Activated CD8-positive, alpha-beta memory T cell treated with anti-CD3 and anti-CD28 coated beads, Interleukin-2, amount 50 U/mL, for 1 hour (primary cell): Measurements from ENCODE around the gene CCR3.

ENCODE experiments used
- DNase-seq: peaks from one replicate; pipeline ENCODE4 v3.0.0-alpha.2; 2020; ENCODE audit errors: extremely low read depth

CCR3 gene

DNA sequence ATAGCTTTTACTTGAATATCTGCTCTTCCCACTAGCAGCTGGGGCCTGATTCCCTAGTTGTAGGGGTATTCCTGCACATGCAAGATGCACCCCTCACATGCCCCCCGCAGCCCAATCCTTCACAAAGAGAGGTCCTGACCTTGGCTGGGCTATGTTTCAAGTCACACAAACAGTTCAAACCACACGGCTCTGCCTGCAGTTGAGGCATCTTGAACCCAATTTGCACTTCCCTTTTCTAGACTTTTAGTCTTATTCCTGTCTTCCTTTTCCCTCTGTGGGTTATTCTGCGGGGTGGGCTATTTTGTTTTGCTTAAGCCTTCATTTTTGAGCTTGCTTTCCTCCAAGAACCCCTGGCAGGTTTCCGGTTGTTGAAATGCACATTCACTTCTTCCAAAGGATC, 20.9 kb upstream of the CCR3 start:
- no peak for DNase-seq

DNA sequence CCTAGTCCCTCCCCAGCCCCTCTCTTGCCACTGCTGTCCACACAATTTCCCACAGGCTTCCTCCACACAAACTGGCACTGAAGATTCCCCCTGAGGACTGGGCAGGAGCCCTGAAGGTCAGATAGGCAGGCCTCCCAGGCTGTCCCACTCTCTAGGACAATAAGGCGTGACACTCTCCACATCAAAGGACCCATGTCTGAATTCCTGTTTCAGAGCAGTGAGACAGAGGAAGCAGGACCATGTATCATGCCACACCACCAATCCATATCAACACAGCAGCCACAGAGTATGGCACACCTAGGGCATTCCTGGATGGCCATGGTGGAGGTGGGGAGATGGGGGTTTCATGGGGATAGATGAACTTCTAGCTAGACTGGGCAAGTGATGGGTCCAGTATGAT, 20.3 kb upstream of the CCR3 start:
- DNase-seq: no peak

DNA sequence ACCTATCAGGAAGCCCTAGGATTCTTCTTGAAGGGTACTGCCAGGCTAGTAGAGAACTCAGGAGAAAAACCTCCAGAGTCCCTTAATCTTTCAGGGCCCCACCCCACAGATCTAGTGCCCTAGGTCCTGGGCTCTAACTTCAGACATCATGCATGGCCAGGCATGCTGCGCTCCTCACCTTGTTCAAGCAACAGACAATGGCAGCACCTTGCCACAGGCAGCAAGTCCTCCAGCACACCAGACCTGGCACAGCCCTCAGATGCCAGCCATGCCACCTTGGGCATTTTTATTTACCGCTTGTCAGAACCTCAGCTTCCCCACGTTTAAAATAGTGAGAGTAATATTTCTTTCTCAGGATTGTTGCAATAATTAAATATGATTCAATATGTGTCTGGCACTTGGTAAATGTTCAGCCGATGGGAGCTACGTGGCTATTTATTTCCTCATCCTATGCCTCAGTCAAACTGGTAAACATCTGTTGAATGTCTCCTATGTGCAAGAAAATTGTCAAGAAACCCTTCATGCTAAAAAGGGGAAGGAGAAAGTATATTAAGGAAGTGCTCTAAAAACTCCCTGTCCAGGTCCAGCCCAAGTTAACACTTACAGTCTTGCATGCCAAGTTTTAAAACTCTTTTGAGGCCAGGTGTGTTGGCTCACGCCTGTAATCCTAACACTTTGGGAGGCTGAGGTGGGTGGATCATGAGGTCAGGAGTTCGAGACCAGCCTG, 19.7 kb upstream of the CCR3 start:
- no peak for DNase-seq

DNA sequence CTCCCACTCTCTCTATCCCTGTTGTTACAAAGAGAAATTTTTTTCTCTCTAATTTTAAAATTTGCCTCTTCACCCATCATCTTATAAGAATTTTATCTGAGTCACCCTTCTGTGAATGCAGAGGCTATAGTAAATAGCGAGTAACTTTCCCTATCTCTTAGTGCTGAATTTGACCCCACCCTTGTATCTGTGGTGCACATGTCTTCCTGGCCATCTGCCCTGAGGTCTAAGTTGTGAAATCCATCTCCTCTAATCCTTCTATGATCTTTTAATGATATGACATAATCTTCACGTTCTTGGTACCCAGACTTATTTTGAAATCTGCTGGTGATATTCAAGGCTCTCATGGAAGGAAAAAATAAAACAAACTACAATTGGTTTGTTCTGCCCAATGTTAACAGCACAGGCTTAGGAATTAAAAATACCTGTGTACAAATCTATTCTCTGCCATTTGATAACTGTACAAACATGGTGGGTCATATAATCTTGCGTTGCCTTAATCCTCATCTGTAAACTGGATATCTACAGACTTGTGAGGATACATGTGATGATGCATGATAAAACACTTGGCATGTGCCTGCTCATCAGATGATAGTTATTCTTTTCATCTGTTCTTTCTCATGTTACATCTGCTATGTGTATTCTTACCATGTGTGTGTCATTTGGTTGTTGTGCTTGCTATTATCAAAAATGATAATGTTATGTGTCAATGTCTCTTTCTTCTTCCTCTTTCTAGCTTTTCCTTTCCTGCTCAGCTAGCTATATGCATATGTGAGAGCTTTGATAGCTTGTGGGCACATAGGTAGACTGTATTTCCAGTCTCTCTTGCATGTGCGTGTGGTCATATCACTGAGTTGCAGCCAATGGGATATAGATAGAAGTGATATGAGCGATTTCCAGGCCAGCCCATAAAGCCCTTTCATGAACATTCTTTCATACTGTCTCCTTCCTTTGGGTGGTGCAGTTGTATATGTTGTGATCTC, 13.7 kb upstream of the CCR3 start:
- no peak for DNase-seq

DNA sequence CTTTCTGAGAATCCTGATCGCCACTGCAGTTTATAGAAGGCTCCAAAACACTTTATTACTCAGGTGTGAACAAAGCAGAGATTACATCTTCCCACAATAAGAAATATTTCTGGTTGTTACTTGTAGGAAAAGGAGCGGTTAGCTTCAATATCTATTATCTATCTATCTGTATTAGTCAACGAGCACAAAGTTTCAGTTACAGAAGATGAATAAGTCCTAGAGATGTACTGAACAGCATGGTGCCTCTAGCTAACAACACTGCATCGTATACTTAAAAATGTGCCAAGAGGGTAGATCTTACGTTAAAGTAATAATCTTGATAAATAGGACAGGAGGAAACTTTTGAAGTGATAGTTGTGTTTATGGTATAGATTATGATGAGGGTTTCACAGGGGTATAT, 10.9 kb upstream of the CCR3 start:
- DNase-seq: no peak

DNA sequence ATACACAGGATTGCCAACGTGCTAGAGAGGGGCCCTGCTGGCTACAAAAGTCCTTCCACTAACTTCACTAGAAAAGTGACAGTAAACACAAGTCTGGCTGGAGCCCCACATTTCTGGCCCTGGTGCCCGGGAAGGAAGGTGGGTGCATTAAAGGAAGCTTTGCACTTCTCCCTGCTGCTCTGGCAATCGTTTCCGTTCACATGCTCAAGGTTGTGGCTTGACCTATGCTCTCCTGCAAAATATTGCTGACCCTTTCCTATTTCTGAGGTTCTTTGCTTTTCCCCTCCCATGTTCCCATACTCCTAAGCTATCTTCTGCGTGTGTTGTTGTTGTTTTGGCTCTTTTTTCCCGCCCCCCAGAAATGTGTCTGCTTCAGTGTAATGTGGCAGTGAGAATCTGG, 9.1 kb upstream of the CCR3 start:
- no peak for DNase-seq

DNA sequence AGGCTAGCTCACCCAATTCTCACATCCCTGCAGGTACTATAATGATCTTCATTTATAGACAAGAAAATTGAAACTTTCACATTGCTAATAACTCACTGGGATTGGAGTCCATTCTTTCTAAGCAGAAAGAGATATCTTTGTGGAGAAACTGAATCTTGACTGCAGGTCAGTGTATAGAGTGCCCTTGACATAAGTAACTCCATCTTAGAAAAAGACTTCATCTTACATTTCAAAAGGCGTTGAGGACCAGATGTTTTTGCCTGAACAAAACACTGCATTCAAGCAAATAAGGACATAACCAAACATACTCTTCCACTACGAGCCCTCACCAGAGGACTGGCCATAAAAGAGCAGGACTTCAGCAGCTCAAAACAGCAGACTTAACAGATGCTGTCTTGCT, 6.8 kb upstream of the CCR3 start:
- DNase-seq: no peak

DNA sequence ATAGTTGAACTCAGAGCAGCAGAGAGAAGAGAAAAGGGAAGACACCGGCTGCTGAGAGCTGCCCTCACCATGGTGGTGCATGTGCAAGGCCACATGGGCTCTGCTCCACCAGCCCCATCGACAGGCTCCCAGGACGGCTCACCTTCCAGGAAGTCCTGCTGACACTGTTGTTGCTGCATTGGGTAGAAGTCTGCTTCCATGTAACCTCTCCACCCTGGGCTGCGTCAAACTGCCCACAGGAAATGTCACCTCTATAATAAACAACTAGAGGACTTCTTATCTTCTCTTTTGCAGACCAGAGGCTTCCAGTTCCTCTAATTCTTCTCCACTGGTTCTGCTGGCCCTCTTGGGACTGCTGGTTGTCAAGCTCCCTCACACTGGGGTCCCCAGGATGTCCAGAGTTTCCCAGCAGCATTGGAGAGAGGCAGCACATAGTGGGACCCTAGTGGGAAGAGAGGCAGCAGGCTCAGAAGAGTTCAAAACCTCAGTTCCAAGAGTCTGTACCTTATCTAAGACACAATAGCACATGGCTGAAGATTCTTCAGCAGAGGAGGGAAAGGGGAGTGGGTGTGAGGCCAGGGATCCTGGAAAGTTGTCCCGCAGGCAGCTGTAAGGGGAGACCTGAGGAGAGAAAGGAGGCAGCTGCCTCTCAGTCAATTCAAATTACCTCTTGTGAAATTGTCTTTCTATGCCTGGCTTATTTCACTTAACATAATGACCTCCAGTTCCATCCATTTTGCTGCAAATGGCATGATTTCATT, 5.8 kb upstream of the CCR3 start:
- no peak for DNase-seq

DNA sequence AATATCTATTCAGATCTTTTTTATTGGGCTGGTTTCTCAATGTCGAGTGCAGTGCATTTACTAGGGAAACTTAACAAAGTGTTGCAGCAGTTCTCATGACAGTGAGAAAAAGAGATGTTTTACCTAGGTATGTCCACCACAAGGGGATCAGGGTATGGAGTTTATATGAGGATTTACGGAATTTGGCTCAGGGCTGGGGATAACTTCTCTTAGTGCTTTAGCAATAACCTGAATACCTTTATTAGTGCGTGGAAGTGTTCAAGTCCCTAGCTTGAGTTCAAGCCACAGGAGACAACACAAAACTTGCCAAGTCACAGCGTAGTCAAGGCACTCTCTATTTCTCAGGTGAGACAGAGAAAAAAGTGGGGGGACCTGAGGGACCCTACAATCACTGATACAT, 3.9 kb upstream of the CCR3 start:
- DNase-seq: no peak

DNA sequence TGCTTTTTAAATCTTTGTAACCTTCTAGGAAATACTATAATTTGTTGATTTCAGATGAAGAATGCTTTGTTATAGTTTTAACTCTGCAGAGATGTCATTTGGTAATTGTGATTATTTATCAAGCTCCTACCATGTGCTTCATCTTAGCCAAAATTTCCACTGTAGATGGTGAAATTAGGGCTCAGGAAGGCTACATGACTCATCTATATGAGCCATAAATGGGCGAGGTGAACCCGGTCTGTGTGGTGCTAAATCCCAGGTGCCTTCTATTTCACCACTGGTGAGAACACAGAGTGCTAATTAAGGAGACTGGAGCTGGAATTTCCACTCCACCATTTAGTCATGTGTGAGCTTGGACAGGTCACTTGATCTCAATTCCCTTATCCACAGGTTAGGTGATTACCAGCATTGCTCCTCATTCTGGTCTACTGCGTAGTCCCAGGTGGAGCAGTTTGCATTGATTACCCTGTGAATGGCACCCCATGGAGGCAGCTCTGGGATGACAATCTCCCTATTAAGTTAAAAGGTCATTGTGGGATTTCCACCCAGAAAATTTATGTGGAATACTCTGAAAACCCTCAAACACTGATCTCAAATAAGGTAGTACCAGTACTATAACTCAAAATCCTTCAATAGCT, 2.8 kb upstream of the CCR3 start:
- DNase-seq: no peak

DNA sequence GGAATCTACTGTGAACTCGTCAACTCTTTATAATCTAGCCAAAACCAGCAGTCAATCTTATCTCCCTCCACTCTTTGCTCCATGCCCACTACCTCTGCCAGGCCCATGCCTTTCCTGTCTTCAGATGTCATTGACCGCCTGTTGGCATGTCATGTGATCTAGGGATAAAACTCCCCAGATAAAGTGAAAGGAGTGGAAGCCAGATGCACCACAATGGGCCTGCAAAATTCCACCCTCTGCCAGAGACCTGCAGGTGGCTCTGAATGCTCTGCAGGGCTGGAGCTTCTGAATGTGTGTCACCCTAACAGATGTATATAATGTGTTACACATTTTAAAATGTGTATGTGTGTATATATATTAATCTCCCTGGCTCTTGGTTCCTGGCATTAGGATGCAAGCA, 2.3 kb upstream of the CCR3 start:
- DNase-seq: no peak

DNA sequence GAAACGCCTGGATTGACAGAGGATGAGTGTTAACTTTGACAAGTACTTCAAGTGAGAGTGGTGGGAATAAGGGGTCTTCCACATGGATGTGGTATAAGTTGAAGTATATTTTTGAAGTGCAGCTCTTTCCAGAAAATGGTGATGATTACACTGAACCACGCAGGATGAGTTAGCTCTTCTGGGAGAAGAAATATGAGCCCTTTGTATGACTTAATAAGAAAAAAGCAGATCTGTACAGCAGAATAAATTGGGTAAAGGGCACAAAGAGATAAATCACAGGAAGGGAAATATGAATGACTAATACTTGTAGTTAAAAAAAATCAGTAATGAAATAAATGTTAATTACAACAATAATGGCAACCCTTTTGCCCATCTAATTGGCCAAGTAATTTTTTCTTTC, 1.3 kb downstream of the CCR3 start:
- DNase-seq: no peak

DNA sequence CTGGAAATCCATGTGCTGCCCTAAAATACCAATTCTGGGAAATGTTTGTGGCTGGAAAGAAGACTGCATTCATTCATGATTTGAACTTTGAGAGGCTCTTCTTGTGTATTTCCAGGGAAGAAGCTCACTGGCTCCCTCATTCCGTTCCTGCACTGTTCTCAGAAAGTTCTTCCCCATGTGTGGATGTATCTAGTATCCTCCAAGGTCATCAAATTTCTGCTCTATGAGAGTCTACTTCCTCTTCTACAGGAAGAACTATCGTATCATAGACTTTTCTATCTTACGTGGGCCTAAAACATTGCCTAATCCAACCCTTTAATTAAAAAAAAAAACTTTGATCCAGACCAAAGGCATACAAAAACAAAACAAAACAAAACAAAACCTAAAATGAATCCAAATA, 2.9 kb downstream of the CCR3 start:
- DNase-seq: no peak

DNA sequence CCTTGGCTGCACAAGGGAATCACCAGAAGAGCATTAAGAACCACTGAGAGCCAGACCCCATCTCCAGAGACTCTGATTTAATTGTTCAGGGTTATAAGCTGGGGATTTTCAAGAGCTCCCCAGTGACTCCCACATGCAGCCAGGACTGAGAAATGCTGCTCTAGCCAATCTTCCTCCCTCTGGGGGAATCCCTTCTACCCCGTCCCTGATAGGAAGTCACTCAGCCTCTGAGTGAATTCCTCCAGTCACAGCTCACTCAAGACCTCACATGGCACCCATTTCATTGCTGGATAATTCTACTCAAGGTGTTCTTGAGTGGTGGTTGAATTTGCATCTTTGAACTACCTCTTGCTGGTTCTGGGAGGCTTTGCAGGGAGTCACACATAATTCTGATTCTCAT, 10.7 kb downstream of the CCR3 start:
- DNase-seq: no peak

DNA sequence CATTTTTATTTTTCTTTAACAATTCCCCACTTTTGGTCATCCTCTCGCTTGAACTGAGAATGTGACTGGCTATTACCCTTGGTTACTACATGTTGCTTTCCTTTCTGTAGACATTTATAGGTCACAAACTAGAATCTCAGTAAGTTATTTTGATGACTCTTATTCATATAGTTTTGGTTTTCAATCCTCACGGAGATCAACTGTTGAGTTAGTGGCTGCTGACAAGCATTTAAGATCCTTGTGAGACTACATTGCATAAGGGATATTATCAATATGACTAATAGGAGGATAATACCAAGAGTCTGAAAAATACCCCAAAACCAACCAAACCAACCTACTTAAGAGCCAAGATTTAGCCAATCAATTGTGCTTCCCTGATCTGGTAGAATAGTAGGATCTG, 16.3 kb downstream of the CCR3 start:
- DNase-seq: no peak

DNA sequence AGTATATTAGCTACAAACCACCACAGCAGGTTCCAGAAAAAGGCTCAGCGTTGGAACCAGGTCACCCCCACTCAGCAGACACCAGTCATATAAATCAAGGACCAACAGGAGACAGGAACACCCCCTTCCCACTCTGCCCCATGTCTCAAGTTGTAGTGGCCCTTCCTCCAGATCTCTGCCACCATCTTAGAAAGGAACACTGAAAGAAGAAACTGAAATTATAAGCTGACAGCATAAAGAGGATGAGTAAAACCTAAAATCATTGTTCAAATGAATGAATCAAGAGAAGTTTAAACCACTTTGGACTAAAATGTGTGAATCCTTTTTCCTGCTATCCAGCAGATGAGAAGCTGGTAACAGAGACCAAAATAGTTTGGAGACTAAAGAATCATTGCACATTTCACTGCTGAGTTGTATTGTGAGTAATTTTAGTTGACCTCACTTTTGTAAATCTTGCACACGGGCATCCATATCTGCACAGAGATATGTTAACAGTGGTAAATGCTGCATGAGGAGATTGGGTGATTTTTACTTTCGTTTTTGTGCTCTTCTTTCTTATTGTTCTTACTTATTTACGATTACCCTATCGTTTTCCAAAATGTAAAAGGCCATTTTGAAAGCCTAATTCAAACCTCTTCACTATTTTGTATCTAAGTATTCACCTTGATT, 19.8 kb downstream of the CCR3 start:
- DNase-seq: no peak

DNA sequence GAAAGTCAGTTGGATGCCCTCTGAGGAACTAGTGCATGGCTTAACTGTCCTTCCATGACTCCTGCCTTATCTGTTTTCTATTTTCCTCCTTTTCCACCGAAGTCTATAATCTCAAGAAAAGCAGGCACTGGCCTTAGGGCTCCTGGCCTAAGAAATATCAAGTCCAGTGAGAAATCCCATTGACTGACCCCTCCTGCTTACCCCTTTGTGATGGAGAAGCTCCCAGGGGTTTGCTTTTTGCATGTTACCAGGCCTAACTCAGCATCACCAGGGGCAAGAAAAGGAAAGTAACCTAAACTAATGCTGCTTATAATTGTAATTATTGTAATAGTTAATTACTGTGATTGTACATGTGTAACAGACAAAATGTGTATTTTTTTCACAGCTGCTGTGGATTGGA, 21.7 kb downstream of the CCR3 start:
- DNase-seq: no peak

DNA sequence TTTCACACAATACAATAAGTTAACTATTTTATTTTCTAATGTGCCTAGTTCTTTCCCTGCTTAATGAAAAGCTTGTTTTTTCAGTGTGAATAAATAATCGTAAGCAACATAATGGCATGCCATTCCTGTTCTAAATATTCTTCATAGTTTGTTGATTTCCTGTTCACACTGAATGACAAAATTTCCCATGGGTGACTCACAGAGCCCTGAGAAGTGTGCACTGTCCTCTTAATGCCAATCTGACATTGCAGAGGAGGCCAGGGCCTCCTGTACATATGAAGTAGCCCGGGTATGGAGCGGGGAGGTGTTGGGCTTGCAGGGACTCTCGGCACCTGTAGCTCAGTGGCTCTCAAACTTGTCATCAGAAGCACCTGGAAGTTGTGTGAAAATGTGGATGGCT, 24.3 kb downstream of the CCR3 start:
- DNase-seq: no peak

DNA sequence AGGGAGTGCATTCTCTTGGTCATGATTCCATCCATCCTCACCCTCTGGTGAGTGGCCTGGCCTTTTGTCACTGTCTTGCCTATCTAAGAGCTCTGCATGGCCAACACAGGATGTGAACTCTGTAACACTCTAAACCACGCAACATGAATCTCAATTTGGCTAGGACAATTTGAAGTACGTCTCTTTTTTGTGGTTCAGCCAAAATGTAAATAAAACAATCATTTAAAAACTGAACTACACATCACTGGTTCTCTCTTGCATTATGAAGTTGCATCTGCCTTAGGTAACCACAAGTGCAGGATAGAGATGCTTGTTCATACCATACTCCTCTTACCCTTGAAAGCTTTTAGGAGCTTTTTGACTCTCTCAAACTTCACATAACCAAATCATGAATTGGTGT, 27.3 kb downstream of the CCR3 start:
- DNase-seq: no peak

DNA sequence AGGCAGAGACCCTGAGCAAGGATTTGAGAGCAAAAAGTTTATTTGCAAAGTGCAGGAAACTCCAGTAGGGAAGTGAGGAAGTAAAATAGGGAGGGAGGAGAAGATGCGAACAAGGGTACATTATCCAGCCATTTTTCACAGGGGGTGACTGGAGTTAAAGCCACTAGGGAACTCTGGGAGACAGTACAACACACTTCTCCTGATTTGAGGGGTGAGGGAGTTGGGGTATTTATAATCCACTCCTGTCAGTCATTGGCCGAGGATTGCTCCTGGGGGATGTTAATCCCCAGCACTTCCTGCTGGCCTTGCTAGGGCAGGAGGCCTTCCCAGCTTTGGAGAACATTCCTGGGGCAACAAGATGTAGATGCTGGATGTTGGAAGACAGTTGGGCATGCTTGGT, 28.2 kb downstream of the CCR3 start:
- no peak for DNase-seq

DNA sequence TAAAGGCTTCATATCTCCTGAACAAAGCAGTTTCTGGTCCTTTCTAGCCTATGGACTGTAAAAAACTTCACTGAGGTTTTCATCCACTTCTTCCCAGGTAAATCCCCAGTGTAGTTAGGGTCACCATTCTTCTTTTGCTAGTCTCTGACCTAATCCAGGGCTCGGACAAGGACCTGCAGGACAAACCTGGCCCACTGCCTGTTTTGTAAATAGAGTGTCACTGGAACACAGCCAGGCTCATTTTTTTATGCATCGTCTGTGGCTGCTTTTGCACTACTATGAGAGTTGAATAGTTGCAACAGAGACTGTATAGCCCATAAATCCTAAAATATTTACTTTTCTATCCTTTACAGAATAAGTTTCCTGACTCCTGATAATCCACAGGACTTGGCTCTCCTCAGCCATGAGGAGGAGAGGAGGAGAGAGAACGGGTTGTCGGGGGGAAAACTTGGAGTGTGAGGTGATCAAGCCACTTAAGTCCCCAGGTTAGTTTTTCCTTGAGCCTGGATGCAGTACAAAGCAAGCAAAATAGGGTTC, 29.0 kb downstream of the CCR3 start:
- no peak for DNase-seq
